GM13977 (cell line): Measurements from ENCODE around the gene TRIM22.
"Not testable (repeated sequence)": the region's sequence is repeated elsewhere in the genome, so short reads cannot be mapped to it uniquely, and the experiment has no call there.

Experiments
- DNase-seq: peaks from one replicate; pipeline ENCODE4 v3.0.0; 2012; ENCODE audit warnings: low spot score
- CTCF ChIP-seq: IDR thresholded peaks from 2 replicates; pipeline ENCODE4 v1.5.1; 2012; ENCODE audit warnings: mild to moderate bottlenecking, control low read depth; ENCODE audit not compliant: insufficient read depth; ENCODE audit errors: extremely low read depth, missing control alignments
- in situ Hi-C: fragments of 300-500 bp; cut with MboI; formaldehyde crosslinking; loops from one replicate; pipeline ENCODE4 v1.12.0; 2022; ENCODE audit warnings: low sequenced_read_pairs, low pct_unique_long_range_greater_than_20kb, mixed read lengths, inconsistent platforms; ENCODE audit not compliant: unreplicated experiment

Gene TRIM22

GRCh38 chr11:5689551-5689983, at the start of gene TRIM22:
TRIM22 (plus strand) TSS chr11:5689790; CDS start chr11:5696233, 6,443 bp downstream.
- in situ Hi-C loops: no loop called here
- DNase-seq: peak; percentile 76
- no peak for TF ChIP-seq CTCF

- no peak for DNase-seq
- no peak for TF ChIP-seq CTCF
- in situ Hi-C loops: no loop called here
These were observed 49.6 kb upstream of the TRIM22 start for GRCh38 chr11:5639953-5640352.

GRCh38 chr11:5643585-5643984, 46.0 kb upstream of the TRIM22 start:
- no peak for TF ChIP-seq CTCF
- in situ Hi-C loops: no loop called here
- no peak for DNase-seq

- no peak for TF ChIP-seq CTCF
- in situ Hi-C loops: no loop called here
- no peak for DNase-seq
These were observed 43.5 kb upstream of the TRIM22 start for GRCh38 chr11:5646139-5646538.

GRCh38 chr11:5655474-5655873, 34.1 kb upstream of the TRIM22 start:
- TF ChIP-seq CTCF: no peak
- no peak for DNase-seq
- in situ Hi-C loops: no loop called here

GRCh38 chr11:5656956-5657355, 32.6 kb upstream of the TRIM22 start:
- in situ Hi-C loops, DNase-seq: not testable (repeated sequence)

- DNase-seq: no peak
- TF ChIP-seq CTCF: no peak
- in situ Hi-C loops: no loop called here
These were observed 31.3 kb upstream of the TRIM22 start for GRCh38 chr11:5658318-5658717.
